Prostate gland (tissue), 2 donors: ENCODE data around the gene SLC25A24. TPM values are rescaled to one million over a fixed set of nuclear protein-coding genes. Genes with fewer than 3 reads are reported as not detected.

Source experiments
- DNase-seq: peaks from one replicate; pipeline ENCODE4 v3.0.0-alpha.2; 2019; ENCODE audit warnings: low spot score
- H3K27ac ChIP-seq, 2 donors: fragments of 200-600 bp; sonication (generic); 2 replicates each; pipeline ENCODE4 v1.5.1; 2017 to 2019
- H3K27me3 ChIP-seq: fragments of 200-600 bp; sonication (generic); replicated peaks from 2 replicates; pipeline ENCODE4 v1.5.1; 2019; ENCODE audit not compliant: insufficient read depth
- H3K36me3 ChIP-seq, 2 donors: fragments of 200-600 bp; sonication (generic); 1 replicate in 1 of 2; 2 replicates in 1 of 2; pipeline versions ENCODE4 v1.5.1 to v1.8.1; 2017 to 2019
- H3K4me1 ChIP-seq: fragments of 200-600 bp; sonication (generic); replicated peaks from 2 replicates; pipeline ENCODE4 v1.5.1; 2019
- H3K4me3 ChIP-seq, 2 donors: fragments of 200-600 bp; sonication (generic); 2 replicates each; pipeline ENCODE4 v1.5.1; 2017 to 2019
- H3K9me3 ChIP-seq: fragments of 200-600 bp; sonication (generic); 2 replicates; pipeline ENCODE4 v1.5.1; 2017
- POLR2A ChIP-seq: fragments of 450-650 bp; IDR thresholded peaks from one replicate; pipeline ENCODE4 v1.6.1; 2016; ENCODE audit warnings: antibody characterized with exemption, mild to moderate bottlenecking
- POLR2AphosphoS5 ChIP-seq: sonication (generic); formaldehyde crosslinking; IDR thresholded peaks from one replicate; pipeline ENCODE4 v1.6.1; 2017; ENCODE audit warnings: antibody characterized with exemption
- WGBS: methylation state at CpG from one replicate; pipeline ENCODE4 v1.1.5; 2018; 5-methylcytosine and 5-hydroxymethylcytosine counted together
- intact Hi-C: fragments of 100-400 bp; cut with DNase I; formaldehyde crosslinking; loops from one replicate; pipeline ENCODE4 v1.14.2; 2022
- total RNA-seq, 2 donors: library from RNA; depleted of rRNA; stranded (reverse); fragments of >200 nt; gene quantifications; one replicate each; pipeline ENCODE4 v1.1.0, GENCODE V29; 2016
- TF ChIP-seq, protein P1 (sequence below), 4 experiments: fragments of 200-600 bp in 2 of 4; fragments of 450-650 bp in 2 of 4; sonication (generic) in 2 of 4; IDR thresholded peaks; 1 replicate in 3 of 4; 2 replicates in 1 of 4; pipeline ENCODE4 v1.5.1; 2016 to 2019; ENCODE audit warnings: antibody characterized with exemption in 4 of 4, mild to moderate bottlenecking in 2 of 4, moderate library complexity in 2 of 4

SLC25A24 gene
- total RNA-seq, 2 donors from 2014 or later: 14.9 to 17.6 TPM

DNA sequence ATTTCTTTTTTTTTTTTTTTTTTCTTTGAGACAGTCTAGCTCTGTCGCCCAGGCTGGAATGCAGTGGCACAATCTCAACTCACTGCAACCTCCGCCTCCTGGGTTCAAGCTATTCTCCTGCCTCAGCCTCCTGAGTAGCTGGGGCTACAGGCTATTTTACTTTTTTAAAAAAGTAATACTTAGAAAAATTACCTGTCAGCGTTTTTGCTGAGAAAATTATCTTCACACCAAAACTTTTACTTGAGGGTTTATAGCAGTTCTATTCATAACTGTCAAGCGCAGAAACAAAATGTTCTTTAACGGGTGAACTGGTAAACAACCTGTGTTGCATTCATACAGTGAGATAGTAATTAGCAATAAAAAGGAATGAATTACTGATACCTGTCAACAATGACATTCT, 1.5 kb upstream of the SLC25A24 start:
- no peaks in the 10 kb centered on the region for H3K36me3 ChIP-seq
- TF ChIP-seq POLR2A (no peak), POLR2AphosphoS5 (no peak)
- TF ChIP-seq, protein P1, sequence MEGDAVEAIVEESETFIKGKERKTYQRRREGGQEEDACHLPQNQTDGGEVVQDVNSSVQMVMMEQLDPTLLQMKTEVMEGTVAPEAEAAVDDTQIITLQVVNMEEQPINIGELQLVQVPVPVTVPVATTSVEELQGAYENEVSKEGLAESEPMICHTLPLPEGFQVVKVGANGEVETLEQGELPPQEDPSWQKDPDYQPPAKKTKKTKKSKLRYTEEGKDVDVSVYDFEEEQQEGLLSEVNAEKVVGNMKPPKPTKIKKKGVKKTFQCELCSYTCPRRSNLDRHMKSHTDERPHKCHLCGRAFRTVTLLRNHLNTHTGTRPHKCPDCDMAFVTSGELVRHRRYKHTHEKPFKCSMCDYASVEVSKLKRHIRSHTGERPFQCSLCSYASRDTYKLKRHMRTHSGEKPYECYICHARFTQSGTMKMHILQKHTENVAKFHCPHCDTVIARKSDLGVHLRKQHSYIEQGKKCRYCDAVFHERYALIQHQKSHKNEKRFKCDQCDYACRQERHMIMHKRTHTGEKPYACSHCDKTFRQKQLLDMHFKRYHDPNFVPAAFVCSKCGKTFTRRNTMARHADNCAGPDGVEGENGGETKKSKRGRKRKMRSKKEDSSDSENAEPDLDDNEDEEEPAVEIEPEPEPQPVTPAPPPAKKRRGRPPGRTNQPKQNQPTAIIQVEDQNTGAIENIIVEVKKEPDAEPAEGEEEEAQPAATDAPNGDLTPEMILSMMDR (IDR thresholded peaks at IDR 0.05): no peak
- H3K9me3 ChIP-seq: no peaks in the 10 kb centered on the region
- intact Hi-C loops: no loop called here
- no peaks in the 10 kb centered on the region for H3K27me3 ChIP-seq
- H3K4me3 ChIP-seq: no peak overlapping the region
- DNase-seq: no peak
- no peak overlapping the region for H3K27ac ChIP-seq
- peaks cover 4% of the 10 kb centered on the region for H3K4me1 ChIP-seq
- 75% methylated on average over 5 of the region's 5 CpGs for WGBS

- Histone ChIP-seq H3K27me3 (no peaks in the 10 kb centered on the region), H3K4me3 (peak overlapping the region; percentile 88 to 90), H3K36me3 (no peaks in the 10 kb centered on the region), H3K4me1 (peaks cover 4% of the 10 kb centered on the region), H3K9me3 (no peaks in the 10 kb centered on the region), H3K27ac (peak overlapping the region; percentile 77 to 89)
- peak; percentile 63 for DNase-seq
- TF ChIP-seq, protein P1 (IDR thresholded peaks at IDR 0.05): peak in 3 of 4 experiments; percentile 13 to 35 (median 35)
- no peak for TF ChIP-seq POLR2AphosphoS5
- intact Hi-C loops: no loop called here
- under 1% methylated on average over 10 of the region's 10 CpGs for WGBS
Observed at GRCh38 chr1:108200687-108201051, 526 bp upstream of the SLC25A24 start.

- no peak for DNase-seq
- intact Hi-C loops: no loop called here
- TF ChIP-seq POLR2AphosphoS5 (peak; percentile 5), POLR2A (no peak)
- TF ChIP-seq, protein P1 (IDR thresholded peaks at IDR 0.05): peak in 1 of 4 experiments; percentile 5
- no peaks in the 10 kb centered on the region for H3K36me3 ChIP-seq
- no peaks in the 10 kb centered on the region for H3K27me3 ChIP-seq
- H3K9me3 ChIP-seq: no peaks in the 10 kb centered on the region
- H3K4me3 ChIP-seq: peak overlapping the region; percentile 88 to 90
- WGBS: 4% methylated on average over 9 of the region's 9 CpGs
- peak overlapping the region; percentile 77 to 89 for H3K27ac ChIP-seq
- peaks cover 4% of the 10 kb centered on the region for H3K4me1 ChIP-seq
Observed at GRCh38 chr1:108199201-108199691, 897 bp downstream of the SLC25A24 start.

GRCh38 chr1:108194051-108194450, 6.1 kb downstream of the SLC25A24 start:
- Histone ChIP-seq H3K36me3 (no peaks in the 10 kb centered on the region), H3K4me3 (no peak overlapping the region), H3K27me3 (no peaks in the 10 kb centered on the region), H3K4me1 (peaks cover 4% of the 10 kb centered on the region), H3K9me3 (no peaks in the 10 kb centered on the region), H3K27ac (no peak overlapping the region)
- intact Hi-C loops: no loop called here
- no peak for TF ChIP-seq POLR2A
- no peak for TF ChIP-seq POLR2AphosphoS5
- TF ChIP-seq, protein P1 (IDR thresholded peaks at IDR 0.05): no peak
- WGBS: 100% methylated on average over 1 of the region's 1 CpG
- DNase-seq: no peak

GRCh38 chr1:108193333-108193732, 6.8 kb downstream of the SLC25A24 start:
- Histone ChIP-seq H3K36me3 (no peaks in the 10 kb centered on the region), H3K27ac (no peak overlapping the region), H3K27me3 (no peaks in the 10 kb centered on the region), H3K4me3 (no peak overlapping the region), H3K4me1 (peaks cover under 1% of the 10 kb centered on the region), H3K9me3 (no peaks in the 10 kb centered on the region)
- DNase-seq: no peak
- intact Hi-C loops: no loop called here
- TF ChIP-seq POLR2A: no peak
- TF ChIP-seq, protein P1 (IDR thresholded peaks at IDR 0.05): no peak
- no peak for TF ChIP-seq POLR2AphosphoS5
- WGBS: 87% methylated on average over 1 of the region's 1 CpG
